GM18517 (cell line): ENCODE measurements around the gene EML3.
"Not testable (repeated sequence)": the region's sequence is repeated elsewhere in the genome, so short reads cannot be mapped to it uniquely, and the experiment has no call there.

Source experiments
- ATAC-seq: cut with Tn5 transposase; IDR thresholded peaks from one replicate; pipeline ENCODE4 v1.9.1; 2021; ENCODE audit warnings: mild to moderate bottlenecking, moderate library complexity; ENCODE audit not compliant: unreplicated experiment

EML3 gene

GRCh38 chr11:62621027-62621566 is 8.5 kb upstream of the EML3 start:
- ATAC-seq = no peak

GRCh38 chr11:62616957-62617356 is 4.4 kb upstream of the EML3 start:
- ATAC-seq = not testable (repeated sequence)

DNA sequence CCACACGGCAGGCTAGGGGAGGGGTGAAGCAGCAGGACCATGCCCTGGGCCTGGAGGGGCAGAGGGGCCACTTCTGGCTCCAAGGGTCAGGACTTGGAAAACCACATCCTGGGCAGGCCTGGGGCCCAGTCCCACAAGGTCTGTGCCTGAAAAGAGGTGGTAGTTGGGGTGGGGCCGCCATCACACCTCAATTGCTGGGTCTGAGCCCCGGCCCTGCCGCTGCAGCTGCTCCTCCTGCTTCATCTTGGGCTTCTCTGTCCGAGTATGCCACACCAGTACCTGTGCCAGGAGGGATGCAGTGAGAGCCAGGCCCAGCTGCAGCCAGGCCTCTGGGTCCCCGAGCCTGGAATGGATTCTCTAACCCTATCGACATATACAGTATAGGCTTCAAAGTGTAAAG is 2.9 kb upstream of the EML3 start:
- no peak for ATAC-seq

- no peak for ATAC-seq
These were observed 1.7 kb upstream of the EML3 start for GRCh38 chr11:62614275-62614674.

DNA sequence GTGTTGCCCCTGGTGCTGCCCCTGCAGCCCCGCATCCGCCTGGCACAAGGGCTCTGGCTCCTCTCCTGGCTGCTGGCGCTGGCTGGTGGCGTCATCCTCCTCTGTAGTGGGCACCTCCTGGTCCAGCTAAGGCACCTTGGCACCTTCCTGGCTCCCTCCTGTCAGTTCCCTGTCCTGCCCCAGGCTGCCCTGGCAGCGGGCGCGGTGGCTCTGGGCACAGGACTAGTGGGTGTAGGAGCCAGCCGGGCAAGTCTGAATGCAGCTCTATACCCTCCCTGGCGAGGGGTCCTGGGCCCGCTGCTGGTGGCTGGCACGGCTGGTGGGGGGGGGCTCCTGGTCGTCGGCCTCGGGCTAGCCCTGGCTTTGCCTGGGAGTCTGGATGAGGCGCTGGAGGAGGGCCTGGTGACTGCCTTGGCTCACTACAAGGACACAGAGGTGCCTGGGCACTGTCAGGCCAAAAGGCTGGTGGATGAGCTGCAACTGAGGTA is 760 bp upstream of the EML3 start:
- no peak for ATAC-seq

DNA sequence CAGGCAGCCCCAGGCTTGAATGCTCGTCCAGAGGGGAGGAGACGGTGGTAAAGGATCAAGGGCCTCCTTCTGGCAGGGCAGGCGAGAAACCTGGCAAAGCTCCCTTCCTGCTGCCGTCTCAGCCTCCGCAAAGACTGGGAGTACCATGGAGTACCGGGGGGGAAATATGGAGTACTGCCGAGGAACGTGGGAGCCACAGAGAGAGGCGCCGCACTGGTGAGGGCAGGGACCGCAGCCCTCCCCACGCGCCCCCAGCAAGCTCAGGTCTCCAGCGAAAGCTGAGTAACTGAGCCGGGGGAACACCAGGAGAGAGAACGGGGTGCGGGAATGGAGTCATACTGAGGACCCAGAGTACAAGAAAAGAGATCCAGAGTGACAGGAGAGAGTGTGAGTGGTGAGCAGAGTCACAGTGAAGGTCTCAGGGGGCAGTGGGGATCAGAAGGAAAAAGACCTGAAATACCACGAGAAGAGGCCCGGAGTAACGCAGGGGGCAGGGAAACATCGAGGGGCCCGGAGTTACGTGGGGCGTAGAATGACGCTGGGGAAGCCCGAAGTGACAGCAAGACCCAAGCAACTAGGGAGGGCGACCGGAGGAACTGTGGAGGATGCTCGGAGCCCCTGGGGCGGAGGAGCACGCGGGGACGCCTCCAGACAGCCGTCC is 740 bp downstream of the EML3 start:
- ATAC-seq = peak; percentile 28

DNA sequence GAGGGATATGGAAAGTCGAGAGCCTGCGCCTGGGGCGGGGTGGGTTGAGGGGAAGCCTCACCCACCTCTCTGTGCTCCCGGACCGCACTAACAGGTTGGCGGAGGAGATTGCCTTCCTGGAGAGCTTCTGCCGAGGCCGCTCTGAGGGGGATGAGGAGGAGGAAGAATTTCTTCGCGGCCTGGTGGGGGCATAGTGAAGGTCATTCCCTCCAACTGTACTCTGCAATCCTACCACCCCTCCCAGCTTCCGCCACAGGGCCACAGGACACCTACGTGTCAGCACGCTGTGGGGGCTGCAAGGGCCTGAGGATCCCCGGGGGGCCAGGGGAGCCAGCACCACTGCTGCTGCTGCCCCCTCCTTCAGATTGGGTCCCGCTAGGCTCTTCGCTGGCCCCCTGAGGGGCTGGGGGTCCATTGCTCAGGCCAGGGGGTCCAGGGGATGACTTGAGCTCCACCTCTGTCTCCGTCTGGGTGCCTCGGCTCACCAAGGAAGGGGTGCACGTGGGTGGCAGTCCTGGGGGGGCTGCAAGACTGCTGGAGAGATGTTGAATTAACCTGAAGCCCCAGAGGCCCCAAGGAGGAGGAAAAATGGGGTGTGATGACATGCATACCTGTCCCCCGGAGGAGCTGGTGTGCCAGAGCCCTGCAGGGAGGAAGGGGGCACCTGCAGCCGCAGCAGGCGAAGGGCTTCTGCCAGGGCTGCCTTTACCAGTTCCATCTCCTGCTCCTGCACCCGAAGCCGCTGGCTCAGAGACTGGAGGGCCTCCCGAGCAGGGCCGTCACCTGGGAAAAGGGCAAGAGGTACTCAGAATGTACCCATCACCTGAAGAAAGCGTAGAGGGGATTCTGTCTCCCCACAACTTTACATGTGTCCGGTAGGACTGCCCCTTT is 1.5 kb downstream of the EML3 start:
- ATAC-seq = no peak

DNA sequence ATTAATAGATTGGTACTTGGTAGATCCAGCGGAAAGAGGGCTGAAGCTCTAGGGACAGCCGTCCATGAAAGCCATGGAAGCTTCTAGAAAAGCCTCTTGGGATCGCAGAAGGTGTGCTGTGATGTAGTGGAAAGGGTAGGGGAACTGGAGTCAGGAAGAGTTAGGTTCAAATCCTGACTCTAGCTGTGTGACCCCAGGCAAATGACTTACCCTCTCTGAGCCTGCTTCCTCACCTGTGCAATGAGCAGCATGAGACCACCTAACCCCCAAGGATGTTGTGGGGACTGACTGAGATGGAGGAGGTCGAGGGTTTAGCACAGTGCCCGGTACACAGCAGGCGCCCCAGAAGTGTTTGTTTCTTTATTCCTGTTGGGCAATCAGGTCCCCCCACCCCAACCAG is 2.2 kb downstream of the EML3 start:
- ATAC-seq = no peak

DNA sequence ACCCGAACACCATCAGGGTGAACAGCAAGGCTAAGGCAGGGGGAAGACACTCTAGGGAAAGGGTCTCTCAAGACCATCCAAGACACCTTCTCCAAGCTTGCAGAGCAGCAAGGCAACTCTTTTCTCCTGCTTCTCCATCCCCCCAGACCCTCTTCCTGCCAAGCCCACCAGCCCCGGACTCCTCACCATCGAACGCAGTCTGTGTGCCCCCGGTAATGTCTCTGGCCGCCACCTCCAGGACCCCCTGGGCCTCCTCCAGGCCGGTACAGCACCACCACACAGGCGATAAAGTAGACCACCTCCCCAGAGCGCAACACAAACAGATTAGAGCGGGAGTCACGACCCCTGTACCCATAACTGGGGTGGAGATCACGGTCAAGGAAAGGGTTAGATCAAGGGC is 3.8 kb downstream of the EML3 start:
- no peak for ATAC-seq

GRCh38 chr11:62607714-62608113 is 4.9 kb downstream of the EML3 start:
- ATAC-seq = no peak

- ATAC-seq = no peak
These were observed 6.7 kb downstream of the EML3 start for GRCh38 chr11:62605902-62606301.

GRCh38 chr11:62605467-62605866 is 7.1 kb downstream of the EML3 start:
- no peak for ATAC-seq

- no peak for ATAC-seq
These were observed 8.0 kb downstream of the EML3 start for GRCh38 chr11:62604460-62605120.

DNA sequence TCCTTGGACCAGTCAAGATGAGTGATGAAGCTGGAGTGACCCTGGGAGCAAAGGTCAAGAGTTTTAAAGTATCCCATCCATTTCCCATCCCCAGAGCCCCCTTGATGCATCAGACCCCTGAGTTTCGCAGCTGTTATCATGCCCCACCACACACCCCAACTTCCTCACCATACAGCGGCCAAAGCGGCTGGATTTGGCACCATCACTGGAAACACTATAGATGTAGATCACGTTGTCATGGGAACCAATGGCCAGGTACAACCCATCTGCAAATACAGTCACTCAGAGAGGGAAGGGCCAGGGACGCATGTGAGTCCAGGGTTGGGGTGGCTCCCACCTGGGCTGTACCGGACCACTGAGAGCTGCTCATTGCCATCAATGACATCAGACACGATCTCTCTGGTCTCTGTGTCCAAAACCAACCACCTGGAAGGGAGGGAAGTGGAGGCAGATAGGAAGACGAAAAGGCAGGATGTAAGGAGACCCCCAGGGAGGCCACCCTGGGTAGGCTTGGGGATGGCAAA is 8.7 kb downstream of the EML3 start:
- ATAC-seq = no peak

DNA sequence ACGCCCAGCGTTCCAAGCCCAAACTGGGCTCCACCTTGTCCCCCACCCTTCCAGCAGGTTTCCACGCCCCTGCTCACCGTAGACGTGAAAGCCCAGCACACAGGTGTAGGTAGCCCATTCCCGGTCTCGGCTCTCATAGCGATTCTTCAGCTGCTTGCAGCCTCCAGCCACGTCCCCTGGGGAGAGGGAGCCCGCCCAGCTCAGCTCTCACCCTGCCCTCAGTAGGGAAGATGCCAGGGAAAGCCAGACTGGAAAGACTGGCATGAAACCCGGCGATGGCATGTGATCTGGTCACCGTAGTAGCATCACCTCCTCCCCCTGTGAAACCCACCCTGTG is 9.5 kb downstream of the EML3 start:
- ATAC-seq = no peak

DNA sequence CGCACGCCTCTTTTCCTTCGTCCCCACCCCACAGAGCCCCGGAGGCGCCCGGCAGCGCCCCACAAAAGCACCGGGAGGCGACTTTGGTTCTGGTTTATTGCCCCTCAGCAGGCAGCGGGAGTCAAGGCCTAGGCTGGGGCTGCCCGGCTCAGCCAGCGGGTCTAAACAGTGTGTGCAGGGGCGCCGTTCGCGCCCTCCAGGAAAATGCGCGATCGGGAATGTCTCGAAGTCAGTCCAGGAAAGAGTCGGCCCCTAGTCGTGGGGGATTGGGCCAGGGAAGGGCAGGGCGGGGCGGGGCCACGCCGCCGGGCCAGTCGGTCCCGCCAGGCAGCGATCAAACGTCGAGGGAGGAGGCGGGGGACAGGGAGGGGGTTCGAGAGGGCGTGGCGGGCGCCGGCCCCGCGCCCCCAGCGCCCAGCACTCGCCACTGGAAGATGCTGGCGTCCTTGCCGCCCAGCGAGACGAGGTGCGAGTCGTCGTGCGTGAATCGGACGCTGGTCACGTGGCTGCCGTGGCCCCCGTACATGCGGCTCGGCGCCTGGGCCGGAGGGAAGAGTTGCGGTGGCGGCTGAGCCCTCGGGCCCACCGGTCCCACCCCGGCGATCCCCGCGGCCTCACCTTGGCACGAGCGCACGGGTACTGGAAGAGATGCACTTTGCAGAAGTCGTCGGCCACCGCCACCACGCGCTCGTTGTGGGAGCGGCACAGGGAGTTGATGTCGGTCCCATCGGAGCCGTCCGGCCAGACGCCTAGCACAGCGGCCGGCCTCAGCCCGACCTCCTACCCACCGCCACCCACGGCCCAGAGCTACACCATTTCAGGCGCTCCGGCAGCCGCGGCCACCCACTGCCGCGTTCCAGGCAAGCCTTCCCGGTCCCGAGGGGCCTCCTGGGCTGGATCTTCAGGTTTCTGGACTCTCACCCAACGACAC is 10.2 kb downstream of the EML3 start:
- no peak for ATAC-seq

DNA sequence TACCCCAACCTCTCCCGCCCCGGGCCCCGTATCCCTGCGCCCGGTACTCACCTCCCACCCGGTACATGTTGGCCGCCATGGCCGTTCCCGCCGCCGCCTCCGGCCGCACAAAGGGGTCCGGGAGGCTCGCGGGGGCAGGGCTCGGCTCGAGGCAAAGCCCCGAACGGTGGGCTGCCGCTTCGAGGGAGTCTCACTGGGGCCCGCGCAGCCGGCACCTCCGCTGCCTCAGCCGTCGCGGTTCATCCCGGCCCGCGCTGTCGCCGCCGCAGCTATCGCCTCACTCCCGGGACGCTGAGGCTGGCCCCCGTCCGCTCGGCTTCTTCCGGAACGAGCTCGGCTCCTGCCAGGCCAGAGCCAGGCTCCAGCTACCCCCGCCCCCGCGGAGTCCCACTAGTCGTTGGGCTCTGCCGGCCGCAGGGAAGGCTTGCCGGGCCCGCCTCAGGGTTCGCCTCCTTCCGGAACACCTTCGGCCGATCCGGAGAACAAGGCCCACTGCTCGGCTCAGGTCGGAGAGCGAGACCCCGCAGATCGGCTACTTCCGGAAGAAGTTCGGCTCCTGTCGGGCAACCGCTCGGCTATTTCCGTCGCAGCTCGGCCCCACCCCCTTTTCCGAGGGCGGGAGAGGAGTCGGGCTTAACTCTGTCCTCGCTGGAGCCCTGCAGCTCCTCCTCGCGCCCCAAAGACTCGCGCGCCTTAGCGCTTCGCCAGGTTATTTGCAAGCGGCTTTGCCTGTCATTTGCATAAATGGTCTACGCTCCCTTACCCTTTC is 11.0 kb downstream of the EML3 start, which contains the start of gene MTA2:
Gene MTA2, minus strand, starts transcription at position 494 of the 769 bp plus-strand sequence. Its CDS starts 415 bp downstream, at position 79.
- peak; percentile 67 for ATAC-seq

DNA sequence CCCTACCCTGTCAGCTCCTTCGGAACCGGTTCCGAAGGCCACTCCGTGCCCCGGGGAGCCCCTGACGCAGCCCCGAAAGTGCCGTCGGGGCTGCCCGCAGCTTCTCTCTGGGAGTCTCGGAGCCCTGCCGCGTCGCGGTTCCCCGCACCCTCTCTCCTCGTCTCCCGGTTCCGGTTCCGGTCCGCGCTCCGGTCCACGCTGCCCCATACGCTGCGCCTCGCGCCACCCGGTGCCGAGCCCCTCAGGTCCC is 11.5 kb downstream of the EML3 start:
- no peak for ATAC-seq

- ATAC-seq = no peak
These were observed 12.0 kb downstream of the EML3 start for GRCh38 chr11:62600367-62601121.
